Fibroblast of skin of scalp (primary cell): Measurements from ENCODE around the gene TMEM143.
"Not testable (repeated sequence)": the region's sequence is repeated elsewhere in the genome, so short reads cannot be mapped to it uniquely, and the experiment has no call there.

Source experiments
- DNase-seq: peaks from one replicate; pipeline ENCODE4 v3.0.0-alpha.2; 2013

Gene TMEM143

GRCh38 chr19:48391100-48392005, 27.6 kb upstream of the TMEM143 start, which contains the start of gene KDELR1:
Gene KDELR1, minus strand, starts transcription at chr19:48391551. Its CDS starts 193 bp downstream, at chr19:48391358.
- DNase-seq = peak; percentile 77

GRCh38 chr19:48390188-48391099, 26.7 kb upstream of the TMEM143 start:
- peak; percentile 62 for DNase-seq

GRCh38 chr19:48386981-48387380, 23.2 kb upstream of the TMEM143 start:
- no peak for DNase-seq

GRCh38 chr19:48385461-48386087, 21.8 kb upstream of the TMEM143 start:
- DNase-seq = no peak

GRCh38 chr19:48382286-48382685, 18.5 kb upstream of the TMEM143 start:
- DNase-seq = no peak

- DNase-seq = no peak
These were observed 17.6 kb upstream of the TMEM143 start for GRCh38 chr19:48381178-48381950.

- no peak for DNase-seq
These were observed 15.3 kb upstream of the TMEM143 start for GRCh38 chr19:48379058-48379457.

GRCh38 chr19:48378194-48378570, 14.4 kb upstream of the TMEM143 start:
- DNase-seq = no peak

- DNase-seq = no peak
These were observed 9.8 kb upstream of the TMEM143 start for GRCh38 chr19:48373567-48373966.

GRCh38 chr19:48372904-48373303, 9.2 kb upstream of the TMEM143 start:
- DNase-seq = no peak

- DNase-seq = not testable (repeated sequence)
These were observed 8.0 kb upstream of the TMEM143 start for GRCh38 chr19:48371771-48372170.

- no peak for DNase-seq
These were observed 7.6 kb upstream of the TMEM143 start for GRCh38 chr19:48371367-48371766.

- no peak for DNase-seq
These were observed 7.2 kb upstream of the TMEM143 start for GRCh38 chr19:48370955-48371354.

GRCh38 chr19:48368936-48369335, 5.2 kb upstream of the TMEM143 start:
- DNase-seq = no peak

GRCh38 chr19:48367855-48368254, 4.1 kb upstream of the TMEM143 start:
- no peak for DNase-seq

- DNase-seq = no peak
These were observed 1.9 kb upstream of the TMEM143 start for GRCh38 chr19:48365602-48366001.

GRCh38 chr19:48364598-48365348, 1.0 kb upstream of the TMEM143 start:
- no peak for DNase-seq

- no peak for DNase-seq
These were observed 285 bp downstream of the TMEM143 start for GRCh38 chr19:48363500-48363809.

- peak; percentile 95 for DNase-seq
These were observed 832 bp downstream of the TMEM143 start for GRCh38 chr19:48362716-48363499.

GRCh38 chr19:48361912-48362311, 1.8 kb downstream of the TMEM143 start:
- DNase-seq = no peak

GRCh38 chr19:48359123-48359522, 4.6 kb downstream of the TMEM143 start:
- DNase-seq = no peak
